DOHH2 (cell line): ENCODE results near the gene UHRF2.

Experiments
- H3F3A ChIP-seq: fragments of 200-600 bp; sonication (generic), shearing (Covaris generic); 2 replicates; pipeline ENCODE4 v1.6.0; 2016; ENCODE audit warnings: antibody characterized with exemption, mild to moderate bottlenecking; ENCODE audit not compliant: control insufficient read depth, insufficient read depth
- H3K27ac ChIP-seq: fragments of 200-600 bp; sonication (generic); 2 replicates; pipeline ENCODE4 v1.5.1; 2014; ENCODE audit warnings: low read depth, mild to moderate bottlenecking, low read length, moderate library complexity
- H3K27me3 ChIP-seq: fragments of 200-600 bp; sonication (generic); 2 replicates; pipeline ENCODE4 v1.6.1; 2014; ENCODE audit warnings: mild to moderate bottlenecking, low read length, mixed read lengths; ENCODE audit not compliant: control insufficient read depth
- H3K36me3 ChIP-seq: fragments of 200-600 bp; sonication (generic); 2 replicates; pipeline ENCODE4 v1.6.1; 2014; ENCODE audit warnings: mild to moderate bottlenecking, low read length, moderate library complexity, mixed read lengths; ENCODE audit not compliant: control insufficient read depth
- H3K4me1 ChIP-seq: fragments of 200-600 bp; sonication (generic); 2 replicates; pipeline ENCODE4 v1.6.1; 2014; ENCODE audit warnings: mild to moderate bottlenecking, low read length, mixed read lengths; ENCODE audit not compliant: control insufficient read depth
- H3K4me2 ChIP-seq: fragments of 200-600 bp; sonication (generic); 2 replicates; pipeline ENCODE4 v1.6.0; 2014; ENCODE audit warnings: mild to moderate bottlenecking, low read length, moderate library complexity
- H3K4me3 ChIP-seq: fragments of 200-600 bp; sonication (generic); 2 replicates; pipeline ENCODE4 v1.5.1; 2014; ENCODE audit warnings: mild to moderate bottlenecking, low read length, mixed read lengths
- H3K79me2 ChIP-seq: fragments of 200-600 bp; sonication (generic); 2 replicates; pipeline ENCODE4 v1.6.1; 2014; ENCODE audit warnings: mild to moderate bottlenecking, low read length, mixed read lengths; ENCODE audit not compliant: control insufficient read depth
- H3K9me2 ChIP-seq: fragments of 200-600 bp; sonication (generic); replicated peaks from 2 replicates; pipeline ENCODE4 v1.6.1; 2014; ENCODE audit warnings: mild to moderate bottlenecking, low read length, mixed read lengths; ENCODE audit not compliant: control insufficient read depth
- H3K9me3 ChIP-seq: fragments of 200-600 bp; sonication (generic); 2 replicates; pipeline ENCODE4 v1.6.1; 2014; ENCODE audit warnings: antibody characterized with exemption, low read length, mixed read lengths; ENCODE audit not compliant: control insufficient read depth, insufficient read depth
- H4K20me1 ChIP-seq: fragments of 200-600 bp; sonication (generic); 2 replicates; pipeline ENCODE4 v1.6.0; 2014; ENCODE audit warnings: low read depth, mild to moderate bottlenecking, antibody characterized with exemption, low read length, moderate library complexity; ENCODE audit not compliant: control insufficient read depth, insufficient read depth
- EZH2phosphoT487 ChIP-seq: fragments of 200-600 bp; sonication (generic); IDR thresholded peaks from 2 replicates; pipeline ENCODE4 v1.6.1; 2017; ENCODE audit warnings: borderline replicate concordance, mild to moderate bottlenecking, antibody characterized with exemption, low read length, moderate library complexity, mixed read lengths
- TF ChIP-seq, protein P1 (sequence below): fragments of 200-600 bp; sonication (generic); IDR thresholded peaks from one replicate; pipeline ENCODE4 v1.5.1; 2014; ENCODE audit warnings: antibody characterized with exemption, mild to moderate bottlenecking, low read depth, low read length; ENCODE audit not compliant: poor library complexity, severe bottlenecking

Gene UHRF2

DNA sequence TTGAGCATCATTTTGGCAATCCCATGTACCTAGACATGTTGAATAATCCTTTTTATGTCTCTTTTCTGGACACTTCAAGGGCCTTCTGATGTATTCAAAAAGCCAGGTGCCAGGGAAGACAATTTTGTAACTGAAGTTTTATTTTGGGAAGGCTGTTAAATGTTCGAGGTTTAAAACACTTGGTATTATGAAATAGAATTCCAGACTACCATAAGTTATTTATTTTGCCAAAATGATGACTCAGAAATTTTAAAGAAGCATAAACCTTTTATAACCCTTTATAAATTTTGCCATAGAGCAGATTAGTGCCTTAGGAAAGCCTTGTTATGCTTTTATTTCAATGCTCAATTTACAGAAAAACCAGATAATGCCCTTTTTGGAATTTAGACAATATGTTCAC lies 30.3 kb upstream of the UHRF2 start:
- 0 out of 2 replicates have a peak overlapping the region, but pooled peaks have one; percentile 91 for H3K27ac ChIP-seq
- peaks cover 61% of the 10 kb centered on the region for H3K4me1 ChIP-seq
- H4K20me1 ChIP-seq: no peaks in the 10 kb centered on the region
- H3K27me3 ChIP-seq: no peaks in the 10 kb centered on the region
- no peak overlapping the region for H3K4me3 ChIP-seq
- H3K9me2 ChIP-seq: no peaks in the 10 kb centered on the region
- H3K36me3 ChIP-seq: no peaks in the 10 kb centered on the region
- no peak for TF ChIP-seq EZH2phosphoT487
- TF ChIP-seq, protein P1, sequence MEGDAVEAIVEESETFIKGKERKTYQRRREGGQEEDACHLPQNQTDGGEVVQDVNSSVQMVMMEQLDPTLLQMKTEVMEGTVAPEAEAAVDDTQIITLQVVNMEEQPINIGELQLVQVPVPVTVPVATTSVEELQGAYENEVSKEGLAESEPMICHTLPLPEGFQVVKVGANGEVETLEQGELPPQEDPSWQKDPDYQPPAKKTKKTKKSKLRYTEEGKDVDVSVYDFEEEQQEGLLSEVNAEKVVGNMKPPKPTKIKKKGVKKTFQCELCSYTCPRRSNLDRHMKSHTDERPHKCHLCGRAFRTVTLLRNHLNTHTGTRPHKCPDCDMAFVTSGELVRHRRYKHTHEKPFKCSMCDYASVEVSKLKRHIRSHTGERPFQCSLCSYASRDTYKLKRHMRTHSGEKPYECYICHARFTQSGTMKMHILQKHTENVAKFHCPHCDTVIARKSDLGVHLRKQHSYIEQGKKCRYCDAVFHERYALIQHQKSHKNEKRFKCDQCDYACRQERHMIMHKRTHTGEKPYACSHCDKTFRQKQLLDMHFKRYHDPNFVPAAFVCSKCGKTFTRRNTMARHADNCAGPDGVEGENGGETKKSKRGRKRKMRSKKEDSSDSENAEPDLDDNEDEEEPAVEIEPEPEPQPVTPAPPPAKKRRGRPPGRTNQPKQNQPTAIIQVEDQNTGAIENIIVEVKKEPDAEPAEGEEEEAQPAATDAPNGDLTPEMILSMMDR: no peak
- peak overlapping the region; percentile 64; the same call in 1 of the 2 replicates for H3K4me2 ChIP-seq
- H3F3A ChIP-seq: peaks cover 18% of the 10 kb centered on the region
- H3K9me3 ChIP-seq: 0 out of 2 replicates have a peak, but pooled peaks cover 3% of the 10 kb centered on the region
- no peaks in the 10 kb centered on the region for H3K79me2 ChIP-seq

DNA sequence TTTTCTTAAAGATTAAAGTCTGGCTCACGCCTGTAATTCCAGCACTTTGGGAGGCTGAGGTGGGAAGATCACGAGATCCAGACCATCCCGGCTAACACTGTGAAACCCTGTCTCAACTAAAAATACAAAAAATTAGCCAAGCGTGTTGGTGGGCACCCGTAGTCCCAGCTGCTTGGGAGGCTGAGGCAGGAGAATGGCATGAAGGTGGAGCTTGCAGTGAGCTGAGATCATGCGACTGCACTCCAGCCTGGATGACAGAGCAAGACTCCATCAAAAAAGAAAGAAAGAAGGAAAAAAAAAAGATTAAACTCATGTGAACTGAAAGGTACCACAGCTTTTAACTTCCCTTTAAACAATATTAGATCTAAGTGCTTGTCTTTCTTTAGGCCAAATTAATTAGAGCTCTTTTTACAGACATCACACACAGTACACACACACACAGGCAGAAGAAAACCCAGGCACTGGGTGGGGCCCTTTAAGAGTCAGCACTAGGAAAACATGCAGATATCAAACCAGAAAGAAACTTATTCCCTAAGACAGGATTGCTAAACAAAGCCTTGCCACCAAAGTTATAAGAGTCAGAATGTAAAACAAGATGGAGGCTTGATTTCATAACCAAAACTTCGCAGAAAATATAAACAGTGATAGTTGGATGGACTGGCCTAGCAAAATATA lies 29.3 kb upstream of the UHRF2 start:
- H3K4me3 ChIP-seq: no peak overlapping the region
- no peaks in the 10 kb centered on the region for H4K20me1 ChIP-seq
- H3K79me2 ChIP-seq: no peaks in the 10 kb centered on the region
- H3K27me3 ChIP-seq: no peaks in the 10 kb centered on the region
- peak overlapping the region; percentile 91 for H3K27ac ChIP-seq
- H3K4me2 ChIP-seq: peak overlapping the region; percentile 64
- no peaks in the 10 kb centered on the region for H3K9me2 ChIP-seq
- H3K9me3 ChIP-seq: 0 out of 2 replicates have a peak, but pooled peaks cover 3% of the 10 kb centered on the region
- no peaks in the 10 kb centered on the region for H3K36me3 ChIP-seq
- H3F3A ChIP-seq: peaks cover 18% of the 10 kb centered on the region
- H3K4me1 ChIP-seq: peaks cover 61% of the 10 kb centered on the region
- TF ChIP-seq, protein P1: no peak
- no peak for TF ChIP-seq EZH2phosphoT487

DNA sequence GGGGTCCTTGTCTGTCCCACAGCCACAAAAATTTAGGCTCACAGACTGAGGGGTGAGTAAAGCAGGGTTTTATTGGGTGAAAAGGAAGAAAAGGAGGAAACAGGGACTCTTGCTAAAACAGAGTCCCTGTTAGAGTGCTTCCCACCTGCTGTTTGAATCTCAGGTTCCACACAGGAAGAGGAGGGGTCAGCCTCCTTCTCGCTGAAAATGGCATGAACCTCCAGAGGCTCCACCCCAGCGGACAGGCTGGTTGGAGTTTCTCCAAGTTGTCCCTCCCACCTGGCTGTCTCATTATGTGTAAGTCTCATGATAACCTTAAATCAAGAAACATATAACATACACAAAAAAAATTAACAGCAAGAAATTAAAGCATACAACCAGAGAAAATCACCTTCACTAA lies 28.3 kb upstream of the UHRF2 start:
- 0 out of 2 replicates have a peak, but pooled peaks cover 3% of the 10 kb centered on the region for H3K9me3 ChIP-seq
- H3F3A ChIP-seq: peaks cover 18% of the 10 kb centered on the region
- no peaks in the 10 kb centered on the region for H4K20me1 ChIP-seq
- no peaks in the 10 kb centered on the region for H3K79me2 ChIP-seq
- no peaks in the 10 kb centered on the region for H3K36me3 ChIP-seq
- peak overlapping the region; percentile 62 for H3K4me3 ChIP-seq
- no peaks in the 10 kb centered on the region for H3K27me3 ChIP-seq
- no peak for TF ChIP-seq EZH2phosphoT487
- TF ChIP-seq, protein P1: no peak
- peak overlapping the region; percentile 91 for H3K27ac ChIP-seq
- H3K4me1 ChIP-seq: peaks cover 61% of the 10 kb centered on the region
- H3K4me2 ChIP-seq: peak overlapping the region; percentile 64
- no peaks in the 10 kb centered on the region for H3K9me2 ChIP-seq
